Measurements from ENCODE around the gene PHLPP2.

Gene PHLPP2

DNA sequence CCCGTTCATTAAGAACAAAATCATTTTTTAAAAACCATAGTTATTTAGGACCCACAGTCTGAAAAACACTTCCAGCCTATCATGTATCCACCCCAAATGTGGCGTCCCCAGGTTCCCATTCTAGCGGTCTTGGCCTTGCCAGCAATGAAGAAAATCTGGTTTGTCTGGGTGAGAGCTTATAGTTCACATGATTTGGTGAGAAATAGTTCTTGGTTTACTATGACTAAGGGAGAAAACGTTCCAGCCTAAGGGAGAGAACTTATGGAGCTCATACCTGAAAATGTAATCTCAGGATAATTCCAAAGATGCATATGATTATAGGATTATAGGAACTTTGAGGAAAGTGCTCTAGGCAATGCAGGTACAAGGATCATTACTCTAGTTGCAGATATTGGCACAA lies 93.7 kb downstream of the PHLPP2 start:
- TF ChIP-seq, protein P1, sequence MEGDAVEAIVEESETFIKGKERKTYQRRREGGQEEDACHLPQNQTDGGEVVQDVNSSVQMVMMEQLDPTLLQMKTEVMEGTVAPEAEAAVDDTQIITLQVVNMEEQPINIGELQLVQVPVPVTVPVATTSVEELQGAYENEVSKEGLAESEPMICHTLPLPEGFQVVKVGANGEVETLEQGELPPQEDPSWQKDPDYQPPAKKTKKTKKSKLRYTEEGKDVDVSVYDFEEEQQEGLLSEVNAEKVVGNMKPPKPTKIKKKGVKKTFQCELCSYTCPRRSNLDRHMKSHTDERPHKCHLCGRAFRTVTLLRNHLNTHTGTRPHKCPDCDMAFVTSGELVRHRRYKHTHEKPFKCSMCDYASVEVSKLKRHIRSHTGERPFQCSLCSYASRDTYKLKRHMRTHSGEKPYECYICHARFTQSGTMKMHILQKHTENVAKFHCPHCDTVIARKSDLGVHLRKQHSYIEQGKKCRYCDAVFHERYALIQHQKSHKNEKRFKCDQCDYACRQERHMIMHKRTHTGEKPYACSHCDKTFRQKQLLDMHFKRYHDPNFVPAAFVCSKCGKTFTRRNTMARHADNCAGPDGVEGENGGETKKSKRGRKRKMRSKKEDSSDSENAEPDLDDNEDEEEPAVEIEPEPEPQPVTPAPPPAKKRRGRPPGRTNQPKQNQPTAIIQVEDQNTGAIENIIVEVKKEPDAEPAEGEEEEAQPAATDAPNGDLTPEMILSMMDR (IDR thresholded peaks at IDR 0.05) = no peak
- Histone ChIP-seq H2AFZ (no peak overlapping the region), H3K27ac (no peak overlapping the region), H3K4me2 (ENCODE audit: low read length) (no peak overlapping the region), H3K36me3 (ENCODE audit: control insufficient read depth, insufficient read depth, low read length) (no peaks in the 10 kb centered on the region), H3K79me2 (no peaks in the 10 kb centered on the region), H3K9me3 (ENCODE audit: control insufficient read depth, low read length) (no peaks in the 10 kb centered on the region), H3K4me3 (ENCODE audit: low read depth, low read length) (no peak overlapping the region), H3K27me3 (ENCODE audit: control insufficient read depth, insufficient read depth, low read length) (no peaks in the 10 kb centered on the region), H3K4me1 (no peaks in the 10 kb centered on the region), H3K9ac (no peak overlapping the region)

DNA sequence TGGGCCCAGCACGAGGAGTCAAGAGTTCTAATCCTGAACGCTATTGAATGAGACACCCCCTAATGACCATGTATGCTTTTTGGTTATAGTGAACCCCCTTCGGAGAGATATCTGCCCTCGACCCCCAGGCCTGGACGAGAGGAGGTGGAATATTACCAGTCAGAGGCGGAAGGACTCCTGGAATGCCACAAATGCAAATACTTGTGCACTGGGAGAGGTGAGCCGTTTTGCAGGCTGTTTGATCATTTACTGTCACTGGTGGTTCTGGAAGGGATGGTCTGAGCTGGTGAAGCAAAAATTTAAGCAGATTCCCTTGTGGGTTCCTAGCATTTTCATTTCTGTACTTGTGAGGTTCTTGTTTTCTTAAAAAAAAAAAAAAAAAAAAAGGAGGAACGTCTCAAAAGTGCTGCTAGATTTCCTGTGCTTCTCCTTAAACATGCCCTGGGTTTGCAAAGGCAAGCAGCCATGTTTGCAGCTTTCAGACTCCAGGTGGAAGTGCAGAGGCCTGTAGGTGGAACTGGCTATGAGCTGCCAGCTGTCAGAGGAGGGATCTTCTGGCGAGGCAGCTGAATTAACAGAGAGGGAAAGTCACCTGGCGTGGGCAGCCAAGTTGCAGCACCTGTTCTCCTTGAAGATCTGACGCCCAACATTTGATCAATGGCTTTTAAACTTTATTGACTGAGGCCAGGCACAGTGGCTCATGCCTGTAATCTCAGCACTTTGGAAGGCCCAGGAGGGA lies 95.1 kb downstream of the PHLPP2 start:
- H3K27ac ChIP-seq = no peak overlapping the region
- TF ChIP-seq, protein P1 (IDR thresholded peaks at IDR 0.05) = no peak

DNA sequence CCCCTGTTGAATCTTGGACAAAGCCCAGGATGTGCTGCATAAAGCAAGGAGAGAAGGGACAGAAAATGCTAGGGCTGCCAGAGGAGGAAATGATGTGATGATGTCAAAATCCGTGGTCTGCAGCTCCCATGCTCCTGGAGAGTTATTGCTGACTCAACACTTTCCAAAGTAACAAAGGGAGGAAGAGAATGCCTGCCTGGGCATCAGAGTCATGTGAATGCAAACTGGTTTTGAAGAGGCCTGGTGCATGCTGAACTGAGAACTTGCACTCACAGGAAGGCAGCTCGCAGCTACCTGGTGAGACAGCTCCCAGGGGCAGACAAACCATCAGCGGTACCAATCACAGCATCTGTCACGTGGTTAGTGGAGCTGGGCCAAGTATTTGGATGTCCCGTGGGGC lies 95.7 kb downstream of the PHLPP2 start:
- no peaks in the 10 kb centered on the region for H3K27me3 ChIP-seq (ENCODE audit: control insufficient read depth, insufficient read depth, low read length)
- H3K79me2 ChIP-seq = no peaks in the 10 kb centered on the region
- H3K9me3 ChIP-seq (ENCODE audit: control insufficient read depth, low read length) = no peaks in the 10 kb centered on the region
- TF ChIP-seq, protein P1 (IDR thresholded peaks at IDR 0.05) = no peak
- H3K4me1 ChIP-seq = no peaks in the 10 kb centered on the region
- no peaks in the 10 kb centered on the region for H3K36me3 ChIP-seq (ENCODE audit: control insufficient read depth, insufficient read depth, low read length)
- no peak overlapping the region for H3K9ac ChIP-seq
- no peak overlapping the region for H3K27ac ChIP-seq
- peak overlapping the region; percentile 8 for H3K4me2 ChIP-seq (ENCODE audit: low read length)
- H3K4me3 ChIP-seq (ENCODE audit: low read depth, low read length) = no peak overlapping the region
- no peak overlapping the region for H2AFZ ChIP-seq

More for the DNA sequence above, 95.1 kb downstream of the PHLPP2 start:
- H3K4me3 ChIP-seq (ENCODE audit: low read depth, low read length) = no peak overlapping the region
- H2AFZ ChIP-seq = no peak overlapping the region
- H3K4me2 ChIP-seq (ENCODE audit: low read length) = peak overlapping the region; percentile 8
- H3K4me1 ChIP-seq = no peaks in the 10 kb centered on the region
- H3K27me3 ChIP-seq (ENCODE audit: control insufficient read depth, insufficient read depth, low read length) = no peaks in the 10 kb centered on the region
- no peaks in the 10 kb centered on the region for H3K36me3 ChIP-seq (ENCODE audit: control insufficient read depth, insufficient read depth, low read length)
- H3K79me2 ChIP-seq = no peaks in the 10 kb centered on the region
- no peak overlapping the region for H3K9ac ChIP-seq
- no peaks in the 10 kb centered on the region for H3K9me3 ChIP-seq (ENCODE audit: control insufficient read depth, low read length)

DNA sequence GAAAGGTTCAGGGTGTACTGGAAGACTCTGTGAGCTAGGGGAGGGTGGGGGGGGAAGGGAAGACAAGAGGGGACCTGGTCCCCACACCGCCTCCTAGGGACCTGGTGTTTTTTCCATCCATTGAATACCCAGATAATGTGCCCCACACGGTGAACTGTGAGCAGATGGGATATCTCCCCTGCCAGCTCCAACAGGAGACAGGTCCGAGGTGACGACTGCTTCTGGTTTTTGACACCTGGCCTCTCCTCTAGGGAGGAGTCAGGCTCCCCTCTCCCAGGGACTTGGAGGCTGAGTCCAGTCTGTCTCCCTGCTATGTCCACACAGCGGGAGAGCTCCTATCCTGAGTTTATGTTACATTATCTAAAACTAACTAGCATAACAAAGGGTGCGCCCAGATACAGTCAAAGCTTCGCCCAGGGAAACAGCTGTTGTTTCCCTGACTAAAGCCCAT lies 96.7 kb downstream of the PHLPP2 start:
- H3K36me3 ChIP-seq (ENCODE audit: control insufficient read depth, insufficient read depth, low read length) = no peaks in the 10 kb centered on the region
- no peak overlapping the region for H3K27ac ChIP-seq
- TF ChIP-seq, protein P1 (IDR thresholded peaks at IDR 0.05) = no peak
- no peak overlapping the region for H3K9ac ChIP-seq
- H3K4me1 ChIP-seq = no peaks in the 10 kb centered on the region
- H2AFZ ChIP-seq = no peak overlapping the region
- no peak overlapping the region for H3K4me3 ChIP-seq (ENCODE audit: low read depth, low read length)
- no peak overlapping the region for H3K4me2 ChIP-seq (ENCODE audit: low read length)
- H3K9me3 ChIP-seq (ENCODE audit: control insufficient read depth, low read length) = no peaks in the 10 kb centered on the region
- H3K27me3 ChIP-seq (ENCODE audit: control insufficient read depth, insufficient read depth, low read length) = no peaks in the 10 kb centered on the region
- no peaks in the 10 kb centered on the region for H3K79me2 ChIP-seq

DNA sequence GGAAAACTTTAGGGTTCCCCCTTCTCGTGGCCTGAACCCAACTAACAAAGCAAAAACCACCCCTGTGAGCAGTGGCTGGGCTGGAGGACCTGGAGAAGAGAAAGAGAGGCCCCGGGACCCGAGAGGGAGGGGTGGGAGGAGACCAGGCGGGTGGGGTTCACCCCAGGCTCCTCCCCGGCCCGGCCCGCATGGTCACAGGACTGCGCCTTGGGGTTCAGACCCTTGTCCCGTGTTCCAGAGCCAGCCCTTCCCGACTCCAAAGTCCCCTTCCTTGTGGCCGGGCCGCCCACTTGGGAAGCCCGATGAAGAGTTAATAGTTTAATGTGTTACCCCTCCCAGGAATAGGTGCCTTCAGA lies 97.7 kb downstream of the PHLPP2 start:
- Histone ChIP-seq H3K27me3 (ENCODE audit: control insufficient read depth, insufficient read depth, low read length) (no peaks in the 10 kb centered on the region), H3K4me2 (ENCODE audit: low read length) (peak overlapping the region; percentile 74), H3K36me3 (ENCODE audit: control insufficient read depth, insufficient read depth, low read length) (no peaks in the 10 kb centered on the region), H3K4me3 (ENCODE audit: low read depth, low read length) (peak overlapping the region; percentile 94), H2AFZ (peak overlapping the region; percentile 87), H3K9ac (no peak overlapping the region), H3K4me1 (no peaks in the 10 kb centered on the region), H3K79me2 (no peaks in the 10 kb centered on the region), H3K9me3 (ENCODE audit: control insufficient read depth, low read length) (no peaks in the 10 kb centered on the region), H3K27ac (no peak overlapping the region)
- TF ChIP-seq, protein P1 (IDR thresholded peaks at IDR 0.05) = no peak
